ENCODE data around the gene DOP1A. TPM values are rescaled to one million over a fixed set of nuclear protein-coding genes. Genes with fewer than 3 reads are reported as not detected.

Gene DOP1A
- total and polyA plus RNA-seq, 4 donors: 3.5 to 32.0 (median 9.6) TPM

DNA sequence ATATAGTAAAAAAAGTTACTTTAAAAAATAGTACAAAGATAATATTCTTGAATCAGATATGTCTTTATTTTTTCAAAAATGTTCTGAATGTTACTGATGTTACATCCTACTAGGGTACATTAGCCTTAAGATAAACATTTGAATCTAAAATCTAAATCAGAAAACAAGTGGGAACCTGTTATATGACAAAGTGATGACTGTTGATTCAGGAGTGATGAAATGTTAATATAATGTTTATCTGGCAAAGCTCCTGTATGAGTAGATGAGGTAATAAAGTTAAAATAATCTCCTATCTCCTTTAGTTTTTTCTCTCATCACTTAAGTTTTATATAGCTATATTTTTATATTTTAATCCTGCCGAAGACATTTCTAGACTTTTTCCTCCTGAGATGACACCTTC is 4.2 kb downstream of the DOP1A start:
- Histone ChIP-seq H3K9me3 (ENCODE audit: control insufficient read depth in 4 of 4, low read length in 3 of 4) (no peaks in the 10 kb centered on the region), H3K27ac (ENCODE audit: low read depth in 1 of 2, low read length in 2 of 2) (no peak overlapping the region), H3K4me3 (ENCODE audit: low read depth in 1 of 3, low read length in 3 of 3) (no peak overlapping the region), H3K9ac (ENCODE audit: low read depth in 1 of 2, low read length in 2 of 2) (no peak overlapping the region), H3K27me3 (ENCODE audit: control insufficient read depth in 4 of 4, insufficient read depth in 4 of 4, low read length in 3 of 4) (no peaks in the 10 kb centered on the region), H3K36me3 (ENCODE audit: control insufficient read depth in 4 of 4, insufficient read depth in 3 of 4, low read depth in 1 of 4, low read length in 3 of 4) (peaks cover 0 to 2% (median 0%) of the 10 kb centered on the region in 4 donors), H3K4me1 (ENCODE audit: control insufficient read depth in 4 of 4, insufficient read depth in 4 of 4, low read length in 3 of 4) (peaks cover 0 to 15% (median 5%) of the 10 kb centered on the region in 4 donors)
- no peak for DNase-seq (ENCODE audit: low spot score)
- TF ChIP-seq HNF4G (IDR thresholded peaks at IDR 0.05) (no peak), FOXA2 (IDR thresholded peaks at IDR 0.05) (no peak)
- WGBS: 89% methylated on average over 1 of the region's 1 CpG

DNA sequence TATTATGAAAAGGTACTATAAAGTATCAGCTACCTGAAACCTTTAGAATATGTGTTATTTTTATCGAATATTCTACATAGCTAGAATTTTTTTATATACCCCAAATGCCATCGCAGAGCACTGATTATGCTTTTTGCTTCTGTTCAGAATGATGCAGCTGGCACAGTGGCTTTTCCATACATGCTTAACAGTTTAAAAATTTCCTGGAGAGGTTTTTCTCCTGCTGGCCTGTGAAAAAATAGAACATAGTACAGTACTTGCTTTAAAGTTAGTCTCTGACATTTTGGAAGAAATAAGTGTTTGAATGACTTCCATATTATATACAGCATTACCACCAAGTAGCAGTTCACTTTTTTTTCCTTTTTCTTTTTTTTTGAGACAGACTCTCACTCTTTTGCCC is 5.3 kb downstream of the DOP1A start:
- H3K27ac ChIP-seq (ENCODE audit: low read depth in 1 of 2, low read length in 2 of 2): no peak overlapping the region
- 94% methylated on average over 2 of the region's 2 CpGs for WGBS
- peaks cover 0 to 2% (median 0%) of the 10 kb centered on the region in 4 donors for H3K36me3 ChIP-seq (ENCODE audit: control insufficient read depth in 4 of 4, insufficient read depth in 3 of 4, low read depth in 1 of 4, low read length in 3 of 4)
- H3K9me3 ChIP-seq (ENCODE audit: control insufficient read depth in 4 of 4, low read length in 3 of 4): no peaks in the 10 kb centered on the region
- peaks cover 0 to 15% (median 5%) of the 10 kb centered on the region in 4 donors for H3K4me1 ChIP-seq (ENCODE audit: control insufficient read depth in 4 of 4, insufficient read depth in 4 of 4, low read length in 3 of 4)
- no peak overlapping the region for H3K9ac ChIP-seq (ENCODE audit: low read depth in 1 of 2, low read length in 2 of 2)
- H3K27me3 ChIP-seq (ENCODE audit: control insufficient read depth in 4 of 4, insufficient read depth in 4 of 4, low read length in 3 of 4): no peaks in the 10 kb centered on the region
- TF ChIP-seq FOXA2 (IDR thresholded peaks at IDR 0.05) (no peak), RAD21 (IDR thresholded peaks at IDR 0.05) (no peak)
- TF ChIP-seq, protein P1, sequence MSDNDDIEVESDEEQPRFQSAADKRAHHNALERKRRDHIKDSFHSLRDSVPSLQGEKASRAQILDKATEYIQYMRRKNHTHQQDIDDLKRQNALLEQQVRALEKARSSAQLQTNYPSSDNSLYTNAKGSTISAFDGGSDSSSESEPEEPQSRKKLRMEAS (IDR thresholded peaks at IDR 0.05): no peak
- TF ChIP-seq, protein P2, sequence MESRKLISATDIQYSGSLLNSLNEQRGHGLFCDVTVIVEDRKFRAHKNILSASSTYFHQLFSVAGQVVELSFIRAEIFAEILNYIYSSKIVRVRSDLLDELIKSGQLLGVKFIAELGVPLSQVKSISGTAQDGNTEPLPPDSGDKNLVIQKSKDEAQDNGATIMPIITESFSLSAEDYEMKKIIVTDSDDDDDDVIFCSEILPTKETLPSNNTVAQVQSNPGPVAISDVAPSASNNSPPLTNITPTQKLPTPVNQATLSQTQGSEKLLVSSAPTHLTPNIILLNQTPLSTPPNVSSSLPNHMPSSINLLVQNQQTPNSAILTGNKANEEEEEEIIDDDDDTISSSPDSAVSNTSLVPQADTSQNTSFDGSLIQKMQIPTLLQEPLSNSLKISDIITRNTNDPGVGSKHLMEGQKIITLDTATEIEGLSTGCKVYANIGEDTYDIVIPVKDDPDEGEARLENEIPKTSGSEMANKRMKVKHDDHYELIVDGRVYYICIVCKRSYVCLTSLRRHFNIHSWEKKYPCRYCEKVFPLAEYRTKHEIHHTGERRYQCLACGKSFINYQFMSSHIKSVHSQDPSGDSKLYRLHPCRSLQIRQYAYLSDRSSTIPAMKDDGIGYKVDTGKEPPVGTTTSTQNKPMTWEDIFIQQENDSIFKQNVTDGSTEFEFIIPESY (IDR thresholded peaks at IDR 0.05): no peak
- TF ChIP-seq, protein P3, sequence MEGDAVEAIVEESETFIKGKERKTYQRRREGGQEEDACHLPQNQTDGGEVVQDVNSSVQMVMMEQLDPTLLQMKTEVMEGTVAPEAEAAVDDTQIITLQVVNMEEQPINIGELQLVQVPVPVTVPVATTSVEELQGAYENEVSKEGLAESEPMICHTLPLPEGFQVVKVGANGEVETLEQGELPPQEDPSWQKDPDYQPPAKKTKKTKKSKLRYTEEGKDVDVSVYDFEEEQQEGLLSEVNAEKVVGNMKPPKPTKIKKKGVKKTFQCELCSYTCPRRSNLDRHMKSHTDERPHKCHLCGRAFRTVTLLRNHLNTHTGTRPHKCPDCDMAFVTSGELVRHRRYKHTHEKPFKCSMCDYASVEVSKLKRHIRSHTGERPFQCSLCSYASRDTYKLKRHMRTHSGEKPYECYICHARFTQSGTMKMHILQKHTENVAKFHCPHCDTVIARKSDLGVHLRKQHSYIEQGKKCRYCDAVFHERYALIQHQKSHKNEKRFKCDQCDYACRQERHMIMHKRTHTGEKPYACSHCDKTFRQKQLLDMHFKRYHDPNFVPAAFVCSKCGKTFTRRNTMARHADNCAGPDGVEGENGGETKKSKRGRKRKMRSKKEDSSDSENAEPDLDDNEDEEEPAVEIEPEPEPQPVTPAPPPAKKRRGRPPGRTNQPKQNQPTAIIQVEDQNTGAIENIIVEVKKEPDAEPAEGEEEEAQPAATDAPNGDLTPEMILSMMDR (IDR thresholded peaks at IDR 0.05; ENCODE audit: low read depth, low read length, missing input control): no peak
- no peak for DNase-seq (ENCODE audit: low spot score)
- H3K4me3 ChIP-seq (ENCODE audit: low read depth in 1 of 3, low read length in 3 of 3): no peak overlapping the region

DNA sequence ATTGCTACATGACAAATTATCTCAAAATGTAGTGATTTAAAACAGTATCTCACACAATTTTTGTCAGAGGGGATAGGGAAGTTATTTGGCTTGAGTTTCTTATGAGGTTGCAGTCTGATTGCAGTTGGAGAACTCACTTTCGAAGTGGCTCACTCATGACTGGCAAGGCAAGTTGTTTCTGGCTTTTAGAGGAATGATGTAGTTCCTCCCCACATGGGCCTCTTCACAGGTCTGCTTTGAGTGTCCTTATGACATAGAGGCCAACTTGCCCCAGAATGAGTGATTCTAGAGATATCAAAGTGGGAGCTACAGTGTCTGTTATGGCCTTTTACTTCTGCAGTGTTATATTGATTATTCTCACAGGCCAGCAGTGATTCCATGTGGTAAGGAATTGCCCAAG is 6.1 kb downstream of the DOP1A start:
- Histone ChIP-seq H3K4me3 (ENCODE audit: low read depth in 1 of 3, low read length in 3 of 3) (no peak overlapping the region), H3K36me3 (ENCODE audit: control insufficient read depth in 4 of 4, insufficient read depth in 3 of 4, low read depth in 1 of 4, low read length in 3 of 4) (peaks cover 0 to 2% (median 0%) of the 10 kb centered on the region in 4 donors), H3K9ac (ENCODE audit: low read depth in 1 of 2, low read length in 2 of 2) (no peak overlapping the region), H3K9me3 (ENCODE audit: control insufficient read depth in 4 of 4, low read length in 3 of 4) (no peaks in the 10 kb centered on the region), H3K27ac (ENCODE audit: low read depth in 1 of 2, low read length in 2 of 2) (no peak overlapping the region), H3K4me1 (ENCODE audit: control insufficient read depth in 4 of 4, insufficient read depth in 4 of 4, low read length in 3 of 4) (peaks cover 0 to 8% (median 3%) of the 10 kb centered on the region in 4 donors), H3K27me3 (ENCODE audit: control insufficient read depth in 4 of 4, insufficient read depth in 4 of 4, low read length in 3 of 4) (no peaks in the 10 kb centered on the region)
- DNase-seq (ENCODE audit: low spot score): no peak
- 84% methylated on average over 1 of the region's 1 CpG for WGBS
- TF ChIP-seq FOXA1 (IDR thresholded peaks at IDR 0.05) (no peak), TAF1 (conservative IDR thresholded peaks at IDR 0.05) (no peak), NR2F2 (IDR thresholded peaks at IDR 0.05) (no peak), EGR1 (IDR thresholded peaks at IDR 0.05; ENCODE audit: low read depth in 2 of 2) (no peak), HNF4A (conservative IDR thresholded peaks at IDR 0.05) (no peak), FOXA2 (IDR thresholded peaks at IDR 0.05) (no peak), RAD21 (IDR thresholded peaks at IDR 0.05) (no peak), HNF4G (IDR thresholded peaks at IDR 0.05) (no peak), RXRA (IDR thresholded peaks at IDR 0.05) (no peak), YY1 (IDR thresholded peaks at IDR 0.05) (no peak), SP1 (IDR thresholded peaks at IDR 0.05) (no peak), JUND (IDR thresholded peaks at IDR 0.05) (no peak), GABPA (IDR thresholded peaks at IDR 0.05 in 1 of 2, conservative IDR thresholded peaks at IDR 0.05 in 1 of 2) (no peak)
- TF ChIP-seq, protein P2 (IDR thresholded peaks at IDR 0.05): no peak
- TF ChIP-seq, protein P1 (IDR thresholded peaks at IDR 0.05): no peak
- TF ChIP-seq, protein P4, sequence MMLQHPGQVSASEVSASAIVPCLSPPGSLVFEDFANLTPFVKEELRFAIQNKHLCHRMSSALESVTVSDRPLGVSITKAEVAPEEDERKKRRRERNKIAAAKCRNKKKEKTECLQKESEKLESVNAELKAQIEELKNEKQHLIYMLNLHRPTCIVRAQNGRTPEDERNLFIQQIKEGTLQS (IDR thresholded peaks at IDR 0.05): no peak
- TF ChIP-seq, protein P3 (IDR thresholded peaks at IDR 0.05; ENCODE audit: low read depth, low read length, missing input control): no peak
